GM06990 (cell line): ENCODE results near the gene F12.

ENCODE experiments used
- DNase-seq: peaks from one replicate; pipeline ENCODE4 v3.0.0-alpha.2; 2011; ENCODE audit not compliant: insufficient read length; ENCODE audit errors: extremely low read depth
- H3K27me3 ChIP-seq: replicated peaks from 2 replicates; pipeline ENCODE4 v1.6.0; 2011; ENCODE audit warnings: low read length; ENCODE audit not compliant: control insufficient read depth, insufficient read depth
- H3K36me3 ChIP-seq: 2 replicates; pipeline ENCODE4 v1.5.1; 2011; ENCODE audit warnings: low read length; ENCODE audit not compliant: control insufficient read depth, insufficient read depth
- H3K4me3 ChIP-seq: replicated peaks from 2 replicates; pipeline ENCODE4 v1.5.1; 2011; ENCODE audit warnings: low read depth, mild to moderate bottlenecking, control low read depth, low read length
- CTCF ChIP-seq: IDR thresholded peaks from 2 replicates; pipeline ENCODE4 v1.5.1; 2011; ENCODE audit warnings: low read length, control low read depth, mild to moderate bottlenecking, inconsistent platforms; ENCODE audit not compliant: insufficient read depth, poor library complexity, severe bottlenecking

F12 gene

GRCh38 chr5:177374211-177374610 is 35.2 kb downstream of the F12 start:
- DNase-seq: no peak
- Histone ChIP-seq H3K27me3 (no peaks in the 10 kb centered on the region), H3K36me3 (peaks cover 17% of the 10 kb centered on the region), H3K4me3 (no peak overlapping the region)
- TF ChIP-seq CTCF: no peak

- Histone ChIP-seq H3K27me3 (no peaks in the 10 kb centered on the region), H3K4me3 (no peak overlapping the region), H3K36me3 (peaks cover 18% of the 10 kb centered on the region)
- TF ChIP-seq CTCF: no peak
- DNase-seq: no peak
Measured at GRCh38 chr5:177373806-177374205, 35.6 kb downstream of the F12 start.

- Histone ChIP-seq H3K27me3 (no peaks in the 10 kb centered on the region), H3K36me3 (peaks cover 27% of the 10 kb centered on the region), H3K4me3 (no peak overlapping the region)
- TF ChIP-seq CTCF: no peak
- no peak for DNase-seq
Measured at GRCh38 chr5:177372910-177373309, 36.5 kb downstream of the F12 start.

- no peak for DNase-seq
- H3K4me3 ChIP-seq: no peak overlapping the region
- TF ChIP-seq CTCF: no peak
Measured at GRCh38 chr5:177372034-177372896, 37.1 kb downstream of the F12 start.

GRCh38 chr5:177371120-177372033 is 38.0 kb downstream of the F12 start:
- H3K4me3 ChIP-seq: peak overlapping the region; percentile 34
- peaks cover 32% of the 10 kb centered on the region for H3K36me3 ChIP-seq
- no peak for TF ChIP-seq CTCF
- DNase-seq: no peak
- no peaks in the 10 kb centered on the region for H3K27me3 ChIP-seq

More at GRCh38 chr5:177372034-177372896, 37.1 kb downstream of the F12 start:
- Histone ChIP-seq H3K27me3 (no peaks in the 10 kb centered on the region), H3K36me3 (peaks cover 28% of the 10 kb centered on the region)
